ENCODE results near the gene MYOZ3. TPM values are rescaled to one million over a fixed set of nuclear protein-coding genes. Genes with fewer than 3 reads are reported as not detected.

Gene MYOZ3
- total RNA-seq, 1 donor from 2014 or later: 2.9 TPM

DNA sequence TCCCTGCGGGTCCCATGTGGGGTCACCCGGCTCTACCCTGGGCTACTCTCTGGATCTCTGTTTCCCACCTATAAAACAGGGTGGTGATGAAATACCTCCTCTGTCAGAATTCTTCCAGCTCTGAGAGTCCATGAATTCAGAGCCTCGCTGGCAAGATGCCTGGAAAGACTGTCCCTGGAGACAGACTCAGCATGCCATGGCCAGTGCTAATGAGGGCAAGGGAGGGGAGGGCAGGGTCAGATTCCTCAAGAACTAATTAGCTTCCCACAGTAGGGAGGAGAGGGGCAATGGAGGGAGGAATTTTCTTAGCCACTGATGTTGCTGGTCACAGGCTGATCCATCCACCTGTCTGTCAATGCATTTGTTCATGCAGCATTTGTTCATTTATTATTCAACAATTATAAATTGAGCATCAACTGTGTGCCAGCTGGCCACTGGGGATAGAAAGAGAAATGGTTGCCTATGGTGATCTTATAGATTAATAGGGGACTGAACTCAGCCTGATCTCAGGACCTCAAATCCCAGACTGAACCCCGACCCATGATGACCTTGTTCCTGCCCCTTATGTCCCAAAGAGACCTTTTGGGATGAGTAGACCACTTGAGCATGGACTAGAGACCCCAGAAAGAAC, 15.9 kb upstream of the MYOZ3 start:
- H3K36me3 Mint-ChIP-seq (ENCODE audit: insufficient read depth): no peaks in the 10 kb centered on the region
- no peak overlapping the region for H3K27ac Mint-ChIP-seq
- H3K27me3 Mint-ChIP-seq: peaks cover 7% of the 10 kb centered on the region
- no peak for DNase-seq (ENCODE audit: low spot score, unreplicated experiment)
- TF ChIP-seq, protein P1, sequence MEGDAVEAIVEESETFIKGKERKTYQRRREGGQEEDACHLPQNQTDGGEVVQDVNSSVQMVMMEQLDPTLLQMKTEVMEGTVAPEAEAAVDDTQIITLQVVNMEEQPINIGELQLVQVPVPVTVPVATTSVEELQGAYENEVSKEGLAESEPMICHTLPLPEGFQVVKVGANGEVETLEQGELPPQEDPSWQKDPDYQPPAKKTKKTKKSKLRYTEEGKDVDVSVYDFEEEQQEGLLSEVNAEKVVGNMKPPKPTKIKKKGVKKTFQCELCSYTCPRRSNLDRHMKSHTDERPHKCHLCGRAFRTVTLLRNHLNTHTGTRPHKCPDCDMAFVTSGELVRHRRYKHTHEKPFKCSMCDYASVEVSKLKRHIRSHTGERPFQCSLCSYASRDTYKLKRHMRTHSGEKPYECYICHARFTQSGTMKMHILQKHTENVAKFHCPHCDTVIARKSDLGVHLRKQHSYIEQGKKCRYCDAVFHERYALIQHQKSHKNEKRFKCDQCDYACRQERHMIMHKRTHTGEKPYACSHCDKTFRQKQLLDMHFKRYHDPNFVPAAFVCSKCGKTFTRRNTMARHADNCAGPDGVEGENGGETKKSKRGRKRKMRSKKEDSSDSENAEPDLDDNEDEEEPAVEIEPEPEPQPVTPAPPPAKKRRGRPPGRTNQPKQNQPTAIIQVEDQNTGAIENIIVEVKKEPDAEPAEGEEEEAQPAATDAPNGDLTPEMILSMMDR (IDR thresholded peaks at IDR 0.05; ENCODE audit: unreplicated experiment): no peak
- H3K4me1 Mint-ChIP-seq (ENCODE audit: low read depth): peaks cover 17% of the 10 kb centered on the region
- no peaks in the 10 kb centered on the region for H3K9me3 Mint-ChIP-seq (ENCODE audit: low read depth)
- no peak overlapping the region for H3K4me3 Mint-ChIP-seq (ENCODE audit: low read depth)

DNA sequence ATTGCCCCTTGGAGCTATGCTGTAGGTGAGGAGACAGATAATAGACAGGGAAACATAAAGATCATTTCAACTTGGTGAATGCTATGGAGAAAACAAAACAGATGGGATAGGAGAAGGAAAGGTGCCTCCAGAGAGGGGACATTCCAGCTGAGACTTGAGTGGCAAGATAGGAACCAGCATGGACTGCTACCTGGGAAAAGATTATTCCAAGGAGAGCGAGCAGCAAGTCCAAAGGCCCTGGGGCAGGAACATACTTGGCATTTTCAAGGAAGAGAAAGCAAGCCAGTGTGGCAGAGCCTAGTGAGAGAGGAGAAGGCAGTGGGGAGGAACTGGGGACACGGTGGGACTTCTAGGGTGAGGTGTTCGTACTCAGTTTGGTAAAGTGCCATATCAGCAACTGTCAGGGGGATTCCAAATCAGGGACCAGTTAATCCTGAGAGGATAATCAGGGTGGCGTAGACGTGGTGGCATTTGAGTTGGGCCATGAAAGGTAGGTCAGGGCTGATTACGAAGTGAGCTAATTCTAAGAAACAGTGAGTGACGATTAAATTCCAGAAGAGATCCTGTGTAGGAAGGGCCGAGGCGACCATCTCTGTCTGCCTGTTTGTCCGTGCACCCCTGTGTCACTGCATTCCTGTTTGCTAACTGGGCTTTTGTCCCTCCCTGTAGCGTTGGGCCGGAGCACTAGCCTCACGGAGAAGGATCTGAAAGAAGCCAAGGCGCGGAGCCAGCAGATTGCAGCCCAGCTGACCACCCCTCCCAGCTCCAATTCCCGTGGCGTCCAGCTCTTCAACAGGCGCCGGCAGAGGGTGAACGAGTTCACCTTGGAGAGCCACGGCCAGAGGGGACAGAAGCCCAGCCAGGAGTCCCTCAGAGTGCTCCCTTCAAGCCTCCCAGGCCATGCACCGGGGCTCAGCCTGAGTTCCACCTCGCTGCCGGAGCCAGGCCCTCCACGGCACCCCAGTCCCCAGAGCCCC, 13.5 kb upstream of the MYOZ3 start:
- Mint-ChIP-seq H3K9me3 (ENCODE audit: low read depth) (no peaks in the 10 kb centered on the region), H3K4me3 (ENCODE audit: low read depth) (no peak overlapping the region), H3K27ac (no peak overlapping the region), H3K36me3 (ENCODE audit: insufficient read depth) (no peaks in the 10 kb centered on the region), H3K27me3 (peaks cover 14% of the 10 kb centered on the region), H3K4me1 (ENCODE audit: low read depth) (peaks cover 7% of the 10 kb centered on the region)
- DNase-seq (ENCODE audit: low spot score, unreplicated experiment): no peak
- TF ChIP-seq, protein P1 (IDR thresholded peaks at IDR 0.05; ENCODE audit: unreplicated experiment): no peak

DNA sequence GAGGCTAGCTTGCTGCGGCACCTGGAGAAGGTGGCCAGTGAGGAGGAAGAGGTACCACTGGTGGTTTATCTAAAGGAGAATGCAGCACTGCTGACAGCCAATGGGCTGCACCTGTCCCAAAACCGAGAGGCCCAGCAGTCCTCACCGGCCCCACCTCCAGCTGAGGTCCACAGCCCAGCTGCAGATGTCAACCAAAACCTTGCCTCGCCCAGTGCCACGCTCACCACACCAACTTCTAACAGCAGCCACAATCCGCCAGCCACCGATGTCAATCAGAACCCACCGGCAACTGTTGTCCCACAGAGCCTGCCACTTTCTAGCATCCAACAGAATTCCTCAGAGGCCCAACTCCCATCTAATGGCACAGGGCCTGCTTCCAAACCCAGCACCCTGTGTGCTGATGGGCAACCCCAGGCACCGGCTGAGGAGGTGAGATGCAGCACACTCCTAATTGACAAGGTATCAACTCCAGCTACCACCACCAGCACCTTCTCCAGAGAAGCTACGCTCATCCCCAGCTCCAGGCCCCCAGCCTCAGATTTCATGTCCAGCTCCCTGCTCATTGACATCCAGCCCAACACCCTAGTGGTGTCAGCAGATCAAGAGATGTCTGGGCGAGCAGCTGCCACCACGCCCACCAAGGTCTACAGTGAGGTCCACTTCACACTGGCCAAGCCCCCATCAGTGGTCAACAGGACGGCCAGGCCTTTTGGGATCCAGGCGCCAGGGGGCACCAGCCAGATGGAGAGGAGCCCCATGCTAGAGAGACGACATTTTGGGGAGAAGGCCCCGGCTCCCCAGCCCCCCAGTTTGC, 12.6 kb upstream of the MYOZ3 start:
- TF ChIP-seq, protein P1 (IDR thresholded peaks at IDR 0.05; ENCODE audit: unreplicated experiment): no peak
- Mint-ChIP-seq H3K4me3 (ENCODE audit: low read depth) (no peak overlapping the region), H3K4me1 (ENCODE audit: low read depth) (peaks cover 7% of the 10 kb centered on the region), H3K36me3 (ENCODE audit: insufficient read depth) (no peaks in the 10 kb centered on the region), H3K27me3 (peaks cover 21% of the 10 kb centered on the region), H3K27ac (no peak overlapping the region), H3K9me3 (ENCODE audit: low read depth) (no peaks in the 10 kb centered on the region)
- DNase-seq (ENCODE audit: low spot score, unreplicated experiment): no peak

DNA sequence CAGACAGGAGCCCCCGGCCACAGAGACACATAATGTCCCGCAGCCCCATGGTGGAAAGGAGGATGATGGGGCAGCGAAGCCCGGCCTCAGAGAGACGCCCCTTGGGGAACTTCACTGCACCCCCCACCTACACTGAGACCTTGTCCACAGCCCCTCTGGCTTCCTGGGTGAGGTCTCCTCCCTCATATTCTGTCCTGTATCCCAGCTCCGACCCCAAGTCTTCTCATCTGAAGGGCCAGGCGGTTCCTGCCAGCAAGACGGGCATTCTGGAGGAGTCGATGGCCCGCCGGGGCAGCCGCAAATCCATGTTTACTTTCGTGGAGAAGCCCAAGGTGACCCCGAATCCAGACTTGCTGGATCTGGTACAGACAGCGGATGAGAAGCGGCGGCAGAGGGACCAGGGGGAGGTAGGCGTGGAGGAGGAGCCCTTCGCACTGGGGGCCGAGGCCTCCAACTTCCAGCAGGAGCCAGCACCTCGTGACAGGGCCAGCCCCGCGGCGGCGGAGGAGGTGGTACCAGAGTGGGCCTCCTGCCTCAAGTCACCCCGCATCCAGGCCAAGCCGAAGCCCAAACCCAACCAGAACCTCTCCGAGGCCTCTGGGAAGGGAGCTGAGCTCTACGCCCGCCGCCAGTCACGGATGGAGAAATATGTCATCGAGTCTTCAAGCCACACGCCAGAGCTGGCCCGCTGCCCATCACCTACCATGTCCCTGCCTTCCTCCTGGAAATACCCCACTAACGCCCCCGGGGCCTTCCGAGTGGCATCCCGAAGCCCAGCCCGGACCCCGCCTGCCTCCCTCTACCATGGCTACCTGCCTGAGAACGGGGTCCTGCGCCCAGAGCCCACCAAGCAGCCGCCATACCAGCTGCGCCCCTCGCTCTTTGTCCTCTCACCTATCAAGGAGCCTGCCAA, 11.7 kb upstream of the MYOZ3 start:
- H3K27ac Mint-ChIP-seq: no peak overlapping the region
- H3K4me3 Mint-ChIP-seq (ENCODE audit: low read depth): no peak overlapping the region
- H3K4me1 Mint-ChIP-seq (ENCODE audit: low read depth): peaks cover 4% of the 10 kb centered on the region
- TF ChIP-seq, protein P1 (IDR thresholded peaks at IDR 0.05; ENCODE audit: unreplicated experiment): no peak
- no peak for DNase-seq (ENCODE audit: low spot score, unreplicated experiment)
- peaks cover 25% of the 10 kb centered on the region for H3K27me3 Mint-ChIP-seq
- H3K36me3 Mint-ChIP-seq (ENCODE audit: insufficient read depth): no peaks in the 10 kb centered on the region
- no peaks in the 10 kb centered on the region for H3K9me3 Mint-ChIP-seq (ENCODE audit: low read depth)
